HFFc6 (cell line): ENCODE measurements around the gene ENAH. TPM values are rescaled to one million over a fixed set of nuclear protein-coding genes. Genes with fewer than 3 reads are reported as not detected.

ENCODE experiments used
- DNase-seq: peaks from one replicate; pipeline ENCODE4 v3.0.0-alpha.2; 2018
- H3K27ac Mint-ChIP-seq: 2 replicates; pipeline ENCODE4 v1.8.0; 2020; ENCODE audit warnings: mild to moderate bottlenecking, mixed read lengths
- H3K27me3 Mint-ChIP-seq: 2 replicates; pipeline ENCODE4 v1.8.0; 2021; ENCODE audit warnings: mild to moderate bottlenecking, moderate library complexity, mixed read lengths; ENCODE audit not compliant: insufficient read depth
- H3K36me3 Mint-ChIP-seq: 2 replicates; pipeline ENCODE4 v1.8.0; 2021; ENCODE audit warnings: low read depth, mixed read lengths
- H3K4me1 Mint-ChIP-seq: 2 replicates; pipeline ENCODE4 v1.8.0; 2020; ENCODE audit warnings: low read depth, mixed read lengths
- H3K4me3 Mint-ChIP-seq: 2 replicates; pipeline ENCODE4 v1.8.0; 2020; ENCODE audit warnings: mild to moderate bottlenecking, moderate library complexity, mixed read lengths
- H3K9me3 Mint-ChIP-seq: 2 replicates; pipeline ENCODE4 v1.8.0; 2020; ENCODE audit warnings: mild to moderate bottlenecking, mixed read lengths
- CTCF ChIP-seq: fragments of 200-600 bp; sonication (generic); IDR thresholded peaks from 2 replicates; pipeline ENCODE4 v1.5.0; 2021; ENCODE audit warnings: antibody characterized with exemption, mild to moderate bottlenecking
- total RNA-seq, 6 experiments: library from RNA; stranded (reverse); fragmentation: NEBNext Ultra II Directional; extraction: Animal tissue kit (Norgen Biotek cat#: 25700); gene quantifications; 2 replicates in 1 of 6; 3 replicates in 5 of 6; pipeline ENCODE4 v1.2.3, GENCODE V29; 2021

Gene ENAH
- total RNA-seq, 6 experiments from 2014 or later, result 133 to 171 (median 139) TPM

DNA sequence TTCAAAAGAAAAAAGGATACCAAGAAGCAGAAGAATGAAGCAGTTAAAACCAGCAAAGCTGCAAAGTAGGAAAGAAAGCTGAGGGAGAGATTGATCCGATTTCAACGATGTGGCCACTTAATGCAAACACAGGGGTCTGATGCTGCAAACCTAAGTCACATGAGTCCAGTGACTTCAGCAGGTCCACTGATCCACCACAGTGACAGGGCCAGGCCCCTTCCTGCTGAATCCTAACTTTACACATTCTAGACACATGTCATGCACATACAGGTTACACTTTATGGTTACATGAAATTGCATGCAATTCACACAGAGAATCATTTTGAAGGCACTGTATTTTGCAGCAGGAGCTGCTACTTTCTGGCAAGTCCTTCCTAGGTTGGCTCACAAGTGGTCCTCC, 166.1 kb downstream of the ENAH start:
- Mint-ChIP-seq H3K9me3 (no peaks in the 10 kb centered on the region), H3K4me3 (no peak overlapping the region), H3K4me1 (peaks cover 12% of the 10 kb centered on the region), H3K36me3 (no peaks in the 10 kb centered on the region), H3K27ac (no peak overlapping the region), H3K27me3 (peaks cover 15% of the 10 kb centered on the region)
- no peak for TF ChIP-seq CTCF
- no peak for DNase-seq

- Mint-ChIP-seq H3K27ac (no peak overlapping the region), H3K4me3 (no peak overlapping the region)
- no peak for TF ChIP-seq CTCF
Measured at GRCh38 chr1:225485991-225486530, 166.9 kb downstream of the ENAH start.

DNA sequence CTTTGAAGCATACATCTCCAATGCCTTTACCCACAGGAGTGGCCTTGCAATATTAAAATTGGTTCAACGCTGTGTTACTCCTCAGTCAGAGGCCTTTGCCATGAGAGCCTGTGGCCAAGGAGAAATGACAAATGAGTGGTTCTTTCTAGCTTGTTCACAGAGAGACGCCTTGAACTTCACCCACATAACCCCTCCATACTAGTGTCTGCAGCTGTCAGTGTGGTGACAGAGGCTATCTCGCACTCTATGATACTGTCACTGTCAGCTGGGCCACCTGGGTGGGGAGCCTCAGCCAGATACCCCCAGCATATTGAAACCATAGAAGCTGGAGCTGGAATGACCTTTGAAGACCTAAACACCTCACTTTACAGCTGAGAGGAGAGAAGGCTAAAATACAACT, 167.7 kb downstream of the ENAH start:
- TF ChIP-seq CTCF, result no peak
- peaks cover 14% of the 10 kb centered on the region for H3K27me3 Mint-ChIP-seq
- H3K4me1 Mint-ChIP-seq, result peaks cover 16% of the 10 kb centered on the region
- no peak for DNase-seq
- no peak overlapping the region for H3K27ac Mint-ChIP-seq
- no peaks in the 10 kb centered on the region for H3K36me3 Mint-ChIP-seq
- H3K9me3 Mint-ChIP-seq, result no peaks in the 10 kb centered on the region
- H3K4me3 Mint-ChIP-seq, result no peak overlapping the region

More at GRCh38 chr1:225485991-225486530, 166.9 kb downstream of the ENAH start:
- Mint-ChIP-seq H3K27me3 (peaks cover 15% of the 10 kb centered on the region), H3K9me3 (no peaks in the 10 kb centered on the region), H3K36me3 (no peaks in the 10 kb centered on the region), H3K4me1 (peaks cover 16% of the 10 kb centered on the region)
- DNase-seq, result no peak

DNA sequence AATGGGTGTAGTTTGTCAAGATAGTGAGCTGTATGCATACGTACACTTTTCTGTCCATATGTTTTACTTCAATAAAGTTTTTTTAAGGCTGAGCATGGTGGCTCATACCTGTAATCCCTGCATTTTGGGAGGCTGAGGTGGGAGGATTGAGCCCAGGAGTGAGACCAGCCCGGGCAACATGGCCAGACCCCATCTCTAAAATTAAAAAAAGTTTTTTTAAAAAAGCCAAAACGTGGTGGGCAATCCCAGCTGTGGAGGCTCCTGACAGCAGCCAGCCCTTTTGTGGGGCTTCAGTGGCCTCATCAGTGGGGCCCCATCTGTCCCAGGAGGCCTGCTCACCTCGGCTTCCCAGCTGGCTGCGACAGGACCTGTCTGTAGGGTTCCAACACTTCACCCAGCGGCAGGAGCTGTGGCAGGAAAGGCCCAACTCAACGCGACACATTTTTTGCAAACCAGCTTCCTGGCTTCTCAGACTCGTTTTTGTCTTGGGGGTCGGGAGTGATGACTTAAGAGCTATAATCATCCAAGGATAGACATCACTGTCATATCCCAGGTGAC, 168.2 kb downstream of the ENAH start:
- no peak overlapping the region for H3K27ac Mint-ChIP-seq
- H3K36me3 Mint-ChIP-seq, result no peaks in the 10 kb centered on the region
- H3K27me3 Mint-ChIP-seq, result peaks cover 11% of the 10 kb centered on the region
- no peaks in the 10 kb centered on the region for H3K9me3 Mint-ChIP-seq
- H3K4me3 Mint-ChIP-seq, result no peak overlapping the region
- DNase-seq, result no peak
- peaks cover 16% of the 10 kb centered on the region for H3K4me1 Mint-ChIP-seq
- TF ChIP-seq CTCF, result no peak

GRCh38 chr1:225483818-225484656, 168.9 kb downstream of the ENAH start:
- H3K4me3 Mint-ChIP-seq, result no peak overlapping the region
- peaks cover 16% of the 10 kb centered on the region for H3K4me1 Mint-ChIP-seq
- H3K36me3 Mint-ChIP-seq, result no peaks in the 10 kb centered on the region
- H3K27me3 Mint-ChIP-seq, result peaks cover 11% of the 10 kb centered on the region
- no peak overlapping the region for H3K27ac Mint-ChIP-seq
- H3K9me3 Mint-ChIP-seq, result no peaks in the 10 kb centered on the region
- TF ChIP-seq CTCF, result no peak
- DNase-seq, result no peak
